NCI-H82 (cell line): Measurements from ENCODE around the gene MACO1.

Experiments
- DNase-seq: peaks from one replicate; lab custom pipeline; 2025; lab: John Stamatoyannopoulos, UW

The MACO1 gene

GRCh38 chr1:25523542-25523941, 92.8 kb downstream of the MACO1 start:
- DNase-seq = peak; percentile 31

GRCh38 chr1:25524568-25525360, 94.1 kb downstream of the MACO1 start:
- peak; percentile 81 for DNase-seq

GRCh38 chr1:25525361-25525688, 94.6 kb downstream of the MACO1 start:
- no peak for DNase-seq

- no peak for DNase-seq
Measured at GRCh38 chr1:25526753-25527152, 96.1 kb downstream of the MACO1 start.

- DNase-seq = no peak
Measured at GRCh38 chr1:25527226-25527846, 96.6 kb downstream of the MACO1 start.

DNA sequence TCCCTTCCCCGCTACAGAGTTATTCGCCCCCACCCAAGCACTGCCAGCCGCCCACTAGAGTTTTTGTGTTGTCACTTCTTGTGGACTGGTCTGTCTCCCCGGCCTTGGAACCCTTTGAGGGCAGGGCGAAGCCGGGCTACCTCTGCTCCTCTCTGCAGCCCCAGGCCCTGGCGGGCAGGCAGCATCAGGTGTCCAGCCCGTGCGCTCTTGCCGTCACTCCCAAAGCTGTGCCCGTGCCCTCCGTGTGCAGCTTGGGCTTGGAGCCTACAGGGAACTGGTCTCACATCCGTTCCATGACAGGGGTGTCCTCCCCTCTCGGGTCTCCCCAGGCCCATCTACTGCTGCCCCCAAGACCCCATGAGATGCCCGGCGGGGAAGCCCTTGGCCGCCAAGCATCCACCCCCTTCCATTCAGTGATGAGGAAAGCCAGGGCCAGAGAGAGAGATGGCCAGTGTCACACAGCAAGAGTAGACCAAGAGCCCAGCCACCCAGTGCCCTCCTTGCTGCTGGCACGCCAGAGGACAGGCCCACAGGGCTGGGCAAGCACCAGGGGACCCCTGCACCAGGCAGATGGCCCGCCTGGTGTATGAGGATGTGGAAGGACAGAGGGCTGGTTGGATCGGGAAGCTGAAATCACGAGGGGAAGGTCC, 97.4 kb downstream of the MACO1 start:
- no peak for DNase-seq

- DNase-seq = no peak
Measured at GRCh38 chr1:25528881-25529517, 98.3 kb downstream of the MACO1 start.

DNA sequence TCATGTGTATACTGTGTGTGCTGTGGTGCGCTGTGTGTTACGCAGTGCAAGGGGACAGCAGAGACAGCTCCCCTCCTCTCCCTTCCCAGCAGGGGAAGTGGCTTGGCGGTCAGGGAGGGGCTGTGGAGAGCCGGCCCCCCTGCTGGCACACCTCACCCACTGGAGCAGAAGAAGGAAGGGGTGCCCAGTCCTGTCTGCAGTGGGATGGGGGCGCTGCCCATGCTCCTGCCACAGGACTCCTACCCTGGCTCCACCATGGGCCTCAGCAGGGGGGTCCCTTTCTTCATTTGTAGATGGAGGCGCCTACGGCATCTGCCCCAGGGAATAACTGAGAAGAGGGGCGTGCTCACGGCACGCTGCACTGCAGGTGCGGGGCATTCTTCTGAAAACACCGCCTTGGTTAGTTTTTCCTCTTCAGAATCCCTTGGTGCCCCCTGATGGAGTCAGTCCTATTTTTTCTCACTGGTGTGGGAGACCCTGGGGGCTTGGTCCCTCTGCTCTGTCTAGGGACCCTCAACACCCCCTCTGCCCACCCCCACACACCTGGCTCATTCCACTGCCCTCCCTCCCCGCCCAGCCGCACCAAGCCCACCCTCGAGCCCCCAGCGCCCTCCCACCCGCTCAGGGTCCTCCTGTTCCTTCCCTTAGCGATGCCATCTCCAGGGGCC, 99.0 kb downstream of the MACO1 start:
- DNase-seq = no peak

GRCh38 chr1:25530186-25531081, 99.7 kb downstream of the MACO1 start:
- no peak for DNase-seq

DNA sequence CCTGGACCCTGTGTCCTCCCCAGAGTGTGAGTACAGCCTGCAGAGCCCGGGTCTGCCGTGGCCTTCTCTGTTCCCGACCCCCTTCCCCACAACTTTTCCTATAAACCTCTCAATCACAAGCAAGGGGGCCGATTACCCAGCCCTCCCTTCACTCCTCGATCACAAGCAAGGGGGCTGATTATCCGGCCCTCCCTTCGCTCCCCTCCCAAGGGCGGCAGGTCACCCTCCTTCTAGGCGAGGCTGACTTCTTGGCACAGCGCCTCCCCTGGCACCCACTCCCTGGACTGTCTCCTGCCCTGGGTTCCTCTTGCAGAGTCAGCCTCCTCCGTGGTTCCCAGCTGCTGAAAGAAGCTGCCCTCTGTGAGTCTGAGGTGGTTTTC, 100.4 kb downstream of the MACO1 start:
- no peak for DNase-seq

DNA sequence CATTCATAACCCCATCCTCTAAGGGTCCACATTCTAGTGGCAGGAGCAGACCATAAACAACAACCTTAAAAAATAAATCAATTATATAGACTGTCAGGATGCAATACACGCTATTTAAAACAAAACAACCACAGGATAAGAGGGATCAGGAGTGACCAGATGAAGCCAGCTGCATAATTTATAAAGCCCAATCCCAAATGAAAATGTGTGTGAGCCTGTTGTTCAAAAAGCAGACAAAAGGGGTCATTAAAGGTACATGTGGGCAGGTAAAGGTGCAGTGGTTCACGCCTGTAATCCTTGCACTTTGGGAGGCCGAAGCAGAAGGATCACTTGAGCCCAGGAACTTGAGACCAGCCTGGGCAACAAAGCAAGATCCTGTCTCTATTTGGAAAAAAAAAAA, 102.3 kb downstream of the MACO1 start:
- DNase-seq = no peak

- DNase-seq = no peak
Measured at GRCh38 chr1:25533775-25534409, 103.2 kb downstream of the MACO1 start.

- DNase-seq = no peak
Measured at GRCh38 chr1:25534410-25534788, 103.7 kb downstream of the MACO1 start.

DNA sequence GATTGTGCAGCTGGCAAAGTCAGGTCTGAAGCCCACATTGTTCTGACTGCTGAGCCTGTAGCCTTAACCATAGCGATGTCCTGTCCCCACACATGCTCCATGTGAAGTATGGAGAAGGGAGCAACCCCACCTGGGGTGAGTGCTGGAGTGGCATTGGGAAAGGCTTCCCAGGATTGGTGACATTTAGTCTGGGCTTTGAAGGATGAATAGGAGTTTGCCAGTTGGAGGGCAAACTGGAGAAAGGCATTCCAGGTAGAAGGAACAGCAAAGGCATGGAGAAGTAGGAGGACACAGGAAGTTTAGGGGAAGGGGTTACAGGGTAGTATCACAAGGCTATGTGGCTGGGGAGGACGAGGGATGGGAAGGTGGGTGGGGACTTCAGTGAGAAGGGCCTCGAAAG, 105.4 kb downstream of the MACO1 start:
- no peak for DNase-seq

DNA sequence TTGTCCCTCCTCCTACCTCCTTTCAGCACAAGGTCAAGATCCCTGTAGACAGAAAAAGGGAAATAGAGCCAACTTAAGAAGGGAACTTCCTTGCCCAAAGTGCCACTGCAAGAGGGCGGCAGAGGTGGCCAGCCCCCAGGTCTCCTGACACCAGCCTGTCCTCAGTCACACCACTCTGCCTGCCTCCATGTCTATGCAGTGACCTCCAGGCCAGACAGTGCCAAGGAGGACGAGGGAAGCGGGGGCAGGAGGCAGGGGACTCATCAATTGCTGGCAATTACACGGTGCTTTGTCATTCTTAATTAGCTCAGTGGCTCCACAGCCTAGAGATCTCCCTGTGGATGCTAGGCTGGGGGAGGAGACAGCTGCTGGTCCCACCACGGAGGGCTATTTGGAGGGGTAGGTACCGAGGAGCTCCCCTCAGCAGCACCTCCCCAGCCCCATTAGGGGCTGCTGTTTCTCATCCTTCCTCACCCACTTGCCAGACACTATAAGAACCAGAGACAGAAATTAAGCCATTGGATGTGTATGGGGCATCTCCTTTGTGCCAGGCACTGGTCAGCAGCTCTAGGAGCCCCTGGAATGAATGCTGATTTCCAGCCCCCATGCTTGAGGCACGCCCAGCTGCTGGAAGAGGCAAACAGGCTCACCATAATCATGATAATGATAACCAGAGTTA, 106.6 kb downstream of the MACO1 start:
- DNase-seq = peak; percentile 71

GRCh38 chr1:25538191-25538767, 107.6 kb downstream of the MACO1 start:
- DNase-seq = no peak

DNA sequence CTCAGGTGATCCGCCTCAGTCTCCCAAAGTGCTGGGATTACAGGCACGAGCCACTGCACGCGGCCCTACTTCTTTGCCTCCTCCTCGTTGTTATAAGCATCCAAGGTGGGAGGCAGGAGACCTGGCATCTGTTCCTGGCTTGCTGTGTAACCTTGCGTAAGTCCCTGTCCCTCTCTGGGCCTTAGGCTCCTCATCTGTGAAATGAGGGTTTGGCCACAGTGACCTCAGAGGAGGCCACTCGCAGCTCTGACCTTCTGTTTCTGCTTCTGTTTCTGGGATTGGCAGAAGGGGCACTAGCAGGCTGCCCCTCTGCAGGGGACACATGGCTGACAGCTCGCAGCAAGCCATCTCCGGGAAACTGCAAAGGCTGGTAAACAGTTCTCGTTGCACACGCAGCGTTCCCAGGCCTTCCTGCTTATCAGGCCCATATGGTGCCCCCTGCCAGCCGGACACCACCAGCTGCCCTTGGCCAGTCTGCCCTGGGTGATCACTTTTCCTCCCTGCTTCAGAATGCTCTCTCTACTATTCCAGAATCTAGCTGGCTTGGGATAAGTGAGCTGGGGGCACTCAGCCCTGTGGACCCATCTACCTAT, 110.1 kb downstream of the MACO1 start:
- DNase-seq = no peak

DNA sequence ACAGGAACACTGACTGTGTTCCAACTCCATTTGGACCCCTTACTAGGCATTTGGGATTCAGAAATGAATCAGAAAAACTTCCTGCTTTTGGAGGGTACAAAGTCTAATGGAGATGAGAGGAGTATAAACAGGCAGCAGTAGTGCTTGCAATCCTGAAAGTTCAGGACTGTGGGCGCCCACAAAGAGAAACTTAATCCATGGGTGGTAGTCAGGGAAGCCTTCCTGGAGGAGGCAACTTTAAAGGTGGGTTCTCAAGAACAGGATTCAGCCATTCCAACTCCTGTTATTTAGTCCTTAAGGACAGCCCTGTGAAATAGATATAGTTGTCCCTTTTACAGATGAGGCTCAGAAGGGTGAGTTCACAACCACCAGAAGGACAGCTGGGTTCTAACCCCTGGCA, 110.7 kb downstream of the MACO1 start:
- no peak for DNase-seq

DNA sequence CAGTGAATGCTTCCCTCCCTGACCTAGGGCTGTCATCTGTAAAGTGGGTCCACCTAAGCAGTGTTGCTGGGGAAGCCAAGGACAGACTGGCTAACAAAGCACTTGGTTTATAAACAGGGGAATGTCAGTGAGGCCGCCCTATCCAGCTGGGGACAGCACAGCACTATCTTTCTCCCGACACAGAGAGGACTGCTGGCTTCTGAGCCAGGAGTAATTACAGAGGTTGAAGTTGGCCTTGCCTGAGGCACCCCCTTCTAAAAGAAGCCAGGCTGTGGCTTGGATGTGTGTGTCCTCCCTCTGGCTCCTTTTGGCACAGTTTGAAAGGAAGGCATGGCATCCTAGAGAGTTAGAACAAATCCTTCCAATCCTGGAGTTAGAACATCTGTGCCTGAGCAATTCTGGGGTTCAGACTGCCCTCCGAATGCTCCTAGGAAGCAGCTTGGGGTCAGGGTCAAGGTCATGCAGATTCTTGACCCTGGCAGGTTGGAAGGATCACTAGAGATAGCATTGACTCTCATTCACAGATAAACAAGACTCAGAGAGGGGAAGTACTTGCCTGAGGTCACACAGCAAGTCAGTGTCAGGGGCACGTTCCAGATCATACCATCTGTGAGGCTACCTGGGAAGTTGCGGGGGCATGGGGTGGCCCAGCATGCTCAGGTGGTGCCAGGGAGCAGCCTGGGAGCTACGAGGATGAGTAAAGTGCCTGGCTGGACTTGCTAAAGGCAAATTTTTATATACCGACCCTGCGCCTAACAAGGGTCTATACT, 111.4 kb downstream of the MACO1 start:
- no peak for DNase-seq
